Measurements from ENCODE around the gene TUBE1.

- TF ChIP-seq, protein P1, sequence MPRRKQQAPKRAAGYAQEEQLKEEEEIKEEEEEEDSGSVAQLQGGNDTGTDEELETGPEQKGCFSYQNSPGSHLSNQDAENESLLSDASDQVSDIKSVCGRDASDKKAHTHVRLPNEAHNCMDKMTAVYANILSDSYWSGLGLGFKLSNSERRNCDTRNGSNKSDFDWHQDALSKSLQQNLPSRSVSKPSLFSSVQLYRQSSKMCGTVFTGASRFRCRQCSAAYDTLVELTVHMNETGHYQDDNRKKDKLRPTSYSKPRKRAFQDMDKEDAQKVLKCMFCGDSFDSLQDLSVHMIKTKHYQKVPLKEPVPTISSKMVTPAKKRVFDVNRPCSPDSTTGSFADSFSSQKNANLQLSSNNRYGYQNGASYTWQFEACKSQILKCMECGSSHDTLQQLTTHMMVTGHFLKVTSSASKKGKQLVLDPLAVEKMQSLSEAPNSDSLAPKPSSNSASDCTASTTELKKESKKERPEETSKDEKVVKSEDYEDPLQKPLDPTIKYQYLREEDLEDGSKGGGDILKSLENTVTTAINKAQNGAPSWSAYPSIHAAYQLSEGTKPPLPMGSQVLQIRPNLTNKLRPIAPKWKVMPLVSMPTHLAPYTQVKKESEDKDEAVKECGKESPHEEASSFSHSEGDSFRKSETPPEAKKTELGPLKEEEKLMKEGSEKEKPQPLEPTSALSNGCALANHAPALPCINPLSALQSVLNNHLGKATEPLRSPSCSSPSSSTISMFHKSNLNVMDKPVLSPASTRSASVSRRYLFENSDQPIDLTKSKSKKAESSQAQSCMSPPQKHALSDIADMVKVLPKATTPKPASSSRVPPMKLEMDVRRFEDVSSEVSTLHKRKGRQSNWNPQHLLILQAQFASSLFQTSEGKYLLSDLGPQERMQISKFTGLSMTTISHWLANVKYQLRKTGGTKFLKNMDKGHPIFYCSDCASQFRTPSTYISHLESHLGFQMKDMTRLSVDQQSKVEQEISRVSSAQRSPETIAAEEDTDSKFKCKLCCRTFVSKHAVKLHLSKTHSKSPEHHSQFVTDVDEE (CRISPR knock-in tag; IDR thresholded peaks at IDR 0.05) = no peak
- no peak for TF ChIP-seq OSR1 (CRISPR knock-in tag; IDR thresholded peaks at IDR 0.05)
- no peak for TF ChIP-seq ZC3H10 (CRISPR knock-in tag; IDR thresholded peaks at IDR 0.05)
- TF ChIP-seq GLIS3 (CRISPR knock-in tag; IDR thresholded peaks at IDR 0.05) = no peak
- TF ChIP-seq SNAI2 (CRISPR knock-in tag; IDR thresholded peaks at IDR 0.05) = no peak
- TF ChIP-seq PATZ1 (CRISPR knock-in tag; IDR thresholded peaks at IDR 0.05; ENCODE audit: borderline replicate concordance) = no peak
- TF ChIP-seq TOX (CRISPR knock-in tag; IDR thresholded peaks at IDR 0.05; ENCODE audit: borderline replicate concordance) = no peak
- no peak for TF ChIP-seq ZNF70 (CRISPR knock-in tag; IDR thresholded peaks at IDR 0.05)
- TF ChIP-seq ZFP30 (CRISPR knock-in tag; IDR thresholded peaks at IDR 0.05) = no peak
- TF ChIP-seq CSDC2 (CRISPR knock-in tag; IDR thresholded peaks at IDR 0.05) = no peak
- TF ChIP-seq TCF4 (CRISPR knock-in tag; IDR thresholded peaks at IDR 0.05; ENCODE audit: borderline replicate concordance) = no peak
- TF ChIP-seq ISL1 (CRISPR knock-in tag; IDR thresholded peaks at IDR 0.05) = no peak
- TF ChIP-seq ZNF8 (CRISPR knock-in tag; IDR thresholded peaks at IDR 0.05) = no peak
- TF ChIP-seq RARB (CRISPR knock-in tag; IDR thresholded peaks at IDR 0.05) = no peak
These were observed 46.3 kb downstream of the TUBE1 start for GRCh38 chr6:112040956-112041355.

Measured in SK-N-SH treated with all-trans-retinoic acid at 6 μM for 48 hours (cell line).